GM12873 (cell line): ENCODE results near the gene APOL6.

ENCODE experiments used
- CTCF ChIP-seq: IDR thresholded peaks from 2 replicates; pipeline ENCODE4 v1.5.1; 2012; ENCODE audit warnings: low read depth, mild to moderate bottlenecking, moderate library complexity, low read length, control low read depth; ENCODE audit not compliant: insufficient read depth; ENCODE audit errors: missing control alignments

Gene APOL6

GRCh38 chr22:35611891-35612576 lies 36.2 kb upstream of the APOL6 start:
- no peak for TF ChIP-seq CTCF

GRCh38 chr22:35612903-35613302 lies 35.3 kb upstream of the APOL6 start:
- TF ChIP-seq CTCF, result no peak

- TF ChIP-seq CTCF, result no peak
Observed at GRCh38 chr22:35614404-35614803, 33.8 kb upstream of the APOL6 start.

- no peak for TF ChIP-seq CTCF
Observed at GRCh38 chr22:35615156-35615555, 33.1 kb upstream of the APOL6 start.

- TF ChIP-seq CTCF, result no peak
Observed at GRCh38 chr22:35616043-35616442, 32.2 kb upstream of the APOL6 start.

- no peak for TF ChIP-seq CTCF
Observed at GRCh38 chr22:35617137-35617755, 31.0 kb upstream of the APOL6 start, which contains the start of gene MB. Gene MB (minus strand): TSS chr22:35617329. CDS start chr22:35617257, 72 bp downstream.

- no peak for TF ChIP-seq CTCF
Observed at GRCh38 chr22:35618427-35619223, 29.6 kb upstream of the APOL6 start.
